Gastroesophageal sphincter (tissue), 4 donors: ENCODE measurements around the gene MAGEF1. TPM values are rescaled to one million over a fixed set of nuclear protein-coding genes. Genes with fewer than 3 reads are reported as not detected.

ENCODE experiments used
- ATAC-seq: fragments of 150-250 bp; one replicate; pipeline ENCODE4 v1.9.1; 2016; ENCODE audit warnings: mild to moderate bottlenecking, moderate library complexity
- H3K27ac ChIP-seq, 4 donors: fragments of 200-600 bp; sonication (generic) in 3 of 4; 1 replicate in 3 of 4; 2 replicates in 1 of 4; pipeline ENCODE4 v1.5.1; 2016 to 2019
- H3K27me3 ChIP-seq: fragments of 200-600 bp; sonication (generic); one replicate; pipeline ENCODE4 v1.5.1; 2019
- H3K36me3 ChIP-seq, 2 donors: fragments of 200-600 bp; sonication (generic); one replicate each; pipeline ENCODE4 v1.5.1; 2019; ENCODE audit warnings: control low read depth in 1 of 2
- H3K4me1 ChIP-seq, 3 donors: fragments of 200-600 bp; sonication (generic); 1 replicate in 2 of 3; 2 replicates in 1 of 3; pipeline ENCODE4 v1.5.1; 2016 to 2019; ENCODE audit warnings: control low read depth in 2 of 3
- H3K4me3 ChIP-seq, 2 donors: fragments of 200-600 bp; sonication (generic); one replicate each; pipeline ENCODE4 v1.5.1; 2019; ENCODE audit warnings: mild to moderate bottlenecking in 1 of 2, moderate library complexity in 1 of 2
- H3K9me3 ChIP-seq, 3 donors: fragments of 200-600 bp; sonication (generic); one replicate each; pipeline ENCODE4 v1.5.1; 2017 to 2019; ENCODE audit warnings: control low read depth in 2 of 3
- EP300 ChIP-seq: sonication (generic); formaldehyde crosslinking; IDR thresholded peaks from one replicate; pipeline ENCODE4 v1.6.1; 2017; ENCODE audit warnings: antibody characterized with exemption, mild to moderate bottlenecking
- POLR2A ChIP-seq, 2 donors: fragments of 450-650 bp; IDR thresholded peaks; one replicate each; pipeline ENCODE4 v1.6.1; 2017; ENCODE audit warnings: antibody characterized with exemption in 2 of 2, mild to moderate bottlenecking in 2 of 2, moderate library complexity in 1 of 2
- POLR2AphosphoS5 ChIP-seq: sonication (generic); formaldehyde crosslinking; IDR thresholded peaks from one replicate; pipeline ENCODE4 v1.6.1; 2017; ENCODE audit warnings: antibody characterized with exemption
- WGBS, 2 donors: methylation state at CpG; one replicate each; pipeline ENCODE4 v1.1.5; 2018; ENCODE audit warnings: low coverage in 1 of 2; 5-methylcytosine and 5-hydroxymethylcytosine counted together
- total RNA-seq, 4 donors: library from RNA; depleted of rRNA; stranded (reverse); fragments of >200 nt; gene quantifications; one replicate each; pipeline ENCODE4 v1.1.0, GENCODE V29; 2016
- TF ChIP-seq, protein P1 (sequence below), 4 experiments: fragments of 200-600 bp in 2 of 4; fragments of 450-650 bp in 2 of 4; sonication (generic) in 1 of 4; IDR thresholded peaks; one replicate each; pipeline ENCODE4 v1.5.1; 2017 to 2019; ENCODE audit warnings: antibody characterized with exemption in 4 of 4, mild to moderate bottlenecking in 2 of 4, moderate library complexity in 2 of 4

MAGEF1 gene
- total RNA-seq = 10 to 100 TPM; 36.9 to 47.8 (median 41.9) TPM

DNA sequence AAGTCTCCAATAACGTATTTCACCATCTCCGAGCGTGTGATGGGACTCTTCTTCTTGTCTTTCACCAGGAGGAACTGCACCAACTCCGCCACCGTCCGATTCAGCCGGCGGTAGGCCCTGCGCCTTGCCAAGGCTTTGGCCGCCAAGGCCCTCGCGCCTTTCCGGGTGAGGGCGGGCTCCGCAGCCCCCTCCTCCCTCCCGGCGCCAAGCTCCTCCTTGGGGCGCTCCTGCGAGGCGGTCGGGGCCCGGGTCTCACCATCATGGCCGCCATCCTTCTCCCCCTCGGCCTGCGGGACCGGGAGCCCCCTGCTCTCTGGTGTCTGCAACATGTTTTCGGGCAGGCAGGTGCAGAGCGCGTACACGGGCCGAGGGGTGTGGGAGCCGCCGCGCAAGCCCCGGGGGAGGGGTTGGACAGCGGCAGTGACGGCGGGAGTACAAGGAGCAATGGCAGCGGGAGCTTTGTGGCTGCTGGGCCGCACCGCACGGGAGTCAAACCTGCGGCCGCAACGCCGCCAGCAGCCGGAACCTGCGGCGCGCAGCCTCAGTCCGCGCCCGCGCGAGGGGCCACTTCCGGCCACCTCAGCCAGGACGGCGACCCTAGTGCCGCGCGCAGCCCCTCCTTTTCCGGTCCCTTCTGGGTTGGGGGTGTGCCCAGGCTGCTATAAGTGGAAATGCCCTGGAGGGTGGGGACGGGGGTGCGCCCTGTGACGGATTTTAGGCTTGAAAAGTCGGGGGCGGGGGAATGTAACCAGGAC lies at the start of gene MAGEF1:
TSS of gene MAGEF1 (minus strand) at position 572 of the 755 bp plus-strand sequence. CDS start at position 329, 243 bp downstream.
- Histone ChIP-seq H3K27ac (peak within 1 kb of the TSS; percentile 70 to 98 (median 92)), H3K4me3 (peak within 1 kb of the TSS; percentile 58 to 80), H3K9me3 (no peaks in the 10 kb centered on the region), H3K27me3 (no peaks in the 10 kb centered on the region), H3K4me1 (peaks cover 4 to 35% (median 16%) of the 10 kb centered on the region in 3 donors), H3K36me3 (no peaks in the 10 kb centered on the region)
- TF ChIP-seq EP300 (no peak), POLR2AphosphoS5 (peak; percentile 71), POLR2A (IDR thresholded peaks at IDR 0.05) (peak; percentile 65 to 76)
- TF ChIP-seq, protein P1, sequence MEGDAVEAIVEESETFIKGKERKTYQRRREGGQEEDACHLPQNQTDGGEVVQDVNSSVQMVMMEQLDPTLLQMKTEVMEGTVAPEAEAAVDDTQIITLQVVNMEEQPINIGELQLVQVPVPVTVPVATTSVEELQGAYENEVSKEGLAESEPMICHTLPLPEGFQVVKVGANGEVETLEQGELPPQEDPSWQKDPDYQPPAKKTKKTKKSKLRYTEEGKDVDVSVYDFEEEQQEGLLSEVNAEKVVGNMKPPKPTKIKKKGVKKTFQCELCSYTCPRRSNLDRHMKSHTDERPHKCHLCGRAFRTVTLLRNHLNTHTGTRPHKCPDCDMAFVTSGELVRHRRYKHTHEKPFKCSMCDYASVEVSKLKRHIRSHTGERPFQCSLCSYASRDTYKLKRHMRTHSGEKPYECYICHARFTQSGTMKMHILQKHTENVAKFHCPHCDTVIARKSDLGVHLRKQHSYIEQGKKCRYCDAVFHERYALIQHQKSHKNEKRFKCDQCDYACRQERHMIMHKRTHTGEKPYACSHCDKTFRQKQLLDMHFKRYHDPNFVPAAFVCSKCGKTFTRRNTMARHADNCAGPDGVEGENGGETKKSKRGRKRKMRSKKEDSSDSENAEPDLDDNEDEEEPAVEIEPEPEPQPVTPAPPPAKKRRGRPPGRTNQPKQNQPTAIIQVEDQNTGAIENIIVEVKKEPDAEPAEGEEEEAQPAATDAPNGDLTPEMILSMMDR (IDR thresholded peaks at IDR 0.05) = peak in 1 of 4 experiments; percentile 19
- peak; percentile 92 for ATAC-seq
- 0% methylated on average over 12 to 13 of the region's 67 CpGs for WGBS, 2 donors

DNA sequence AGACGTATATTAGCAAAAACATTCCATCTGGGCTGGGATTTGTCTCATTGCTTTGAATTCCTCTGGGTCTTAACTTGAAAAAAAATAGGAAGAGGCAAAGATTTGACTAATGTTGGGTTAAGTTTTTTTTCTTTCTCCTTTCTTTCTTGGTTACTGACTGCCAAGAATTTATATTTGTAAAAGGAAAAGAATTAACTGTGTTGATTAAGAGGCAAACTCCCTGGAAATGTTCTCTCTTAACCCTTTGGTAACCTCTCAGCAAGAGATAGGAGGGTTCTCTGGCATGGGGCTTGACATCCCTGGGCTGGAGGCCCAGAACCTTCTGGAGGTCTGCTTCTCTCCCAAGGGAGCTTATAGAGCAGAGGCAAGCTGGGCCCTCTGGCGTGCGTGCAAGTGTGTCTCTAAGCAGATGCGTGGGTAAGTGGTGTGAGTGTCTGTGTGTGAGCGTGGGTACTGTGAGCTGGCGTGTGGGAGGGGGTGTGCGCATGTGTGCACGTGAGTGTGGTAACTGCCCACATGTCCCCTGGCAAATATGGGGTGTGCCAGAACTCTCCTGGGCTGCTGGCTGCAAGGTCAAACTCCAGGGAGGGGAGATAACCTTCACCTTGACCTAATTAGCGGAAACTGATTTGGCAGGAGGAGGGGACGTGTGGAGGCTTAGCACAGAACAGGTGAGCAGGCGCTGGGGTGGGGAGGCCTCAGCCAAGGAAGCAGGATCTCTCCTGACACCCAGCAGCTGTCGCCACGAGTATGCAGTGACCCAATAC lies 49.4 kb upstream of the MAGEF1 start:
- H3K4me3 ChIP-seq = no peak overlapping the region
- no peak for TF ChIP-seq POLR2A (IDR thresholded peaks at IDR 0.05)
- TF ChIP-seq POLR2AphosphoS5 = no peak
- TF ChIP-seq EP300 = no peak
- TF ChIP-seq, protein P1 (IDR thresholded peaks at IDR 0.05) = no peak
- no peaks in the 10 kb centered on the region for H3K9me3 ChIP-seq
- H3K27me3 ChIP-seq = no peaks in the 10 kb centered on the region
- peaks cover 0 to 38% (median 0%) of the 10 kb centered on the region in 3 donors for H3K4me1 ChIP-seq
- H3K27ac ChIP-seq = no peak overlapping the region
- 51 to 60% methylated on average over 7 to 13 of the region's 13 CpGs for WGBS, 2 donors
- no peak for ATAC-seq
- H3K36me3 ChIP-seq = no peaks in the 10 kb centered on the region

GRCh38 chr3:184760337-184761074 lies 48.6 kb upstream of the MAGEF1 start:
- Histone ChIP-seq H3K4me3 (no peak overlapping the region), H3K27ac (no peak overlapping the region), H3K36me3 (no peaks in the 10 kb centered on the region), H3K27me3 (no peaks in the 10 kb centered on the region), H3K9me3 (no peaks in the 10 kb centered on the region), H3K4me1 (peaks cover 0 to 46% (median 0%) of the 10 kb centered on the region in 3 donors)
- TF ChIP-seq, protein P1 (IDR thresholded peaks at IDR 0.05) = no peak
- TF ChIP-seq POLR2A (IDR thresholded peaks at IDR 0.05) (no peak), EP300 (no peak), POLR2AphosphoS5 (no peak)
- no peak for ATAC-seq
- 60 to 88% methylated on average over 3 to 5 of the region's 8 CpGs for WGBS, 2 donors

- no peak for ATAC-seq
- Histone ChIP-seq H3K4me3 (no peak overlapping the region), H3K9me3 (no peaks in the 10 kb centered on the region), H3K4me1 (peaks cover 0 to 48% (median 0%) of the 10 kb centered on the region in 3 donors), H3K27me3 (no peaks in the 10 kb centered on the region), H3K36me3 (no peaks in the 10 kb centered on the region), H3K27ac (no peak overlapping the region)
- WGBS, 2 donors = 80% methylated on average over 6 of the region's 14 CpGs; no CpG with 5 or more reads in 1 of the 2 donors
- TF ChIP-seq POLR2A (IDR thresholded peaks at IDR 0.05) (no peak), EP300 (no peak)
Observed at GRCh38 chr3:184759666-184760200, 47.9 kb upstream of the MAGEF1 start.

DNA sequence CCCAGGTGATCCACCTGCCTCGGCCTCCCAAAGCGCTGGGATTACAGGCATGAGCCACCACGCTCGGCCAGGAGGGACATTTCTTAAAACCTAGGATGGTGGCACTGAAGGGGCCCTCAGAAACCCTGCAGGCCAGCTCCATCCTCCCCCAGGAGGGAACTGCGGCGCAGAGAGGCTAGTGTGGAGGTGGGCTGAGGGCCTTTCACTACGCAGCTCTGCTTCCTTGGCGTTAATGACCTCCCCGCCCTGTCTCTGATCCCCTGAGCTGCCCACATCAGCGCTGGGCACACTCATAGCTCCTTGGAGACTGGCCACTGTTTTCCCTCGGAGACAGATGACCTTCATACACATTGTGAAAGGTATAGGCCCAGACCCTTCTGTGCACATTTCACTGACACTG lies 46.2 kb upstream of the MAGEF1 start:
- 100% methylated on average over 4 of the region's 11 CpGs; no CpG with 5 or more reads in 1 of the 2 donors for WGBS, 2 donors

More for the DNA sequence above, 46.2 kb upstream of the MAGEF1 start:
- Histone ChIP-seq H3K27me3 (no peaks in the 10 kb centered on the region), H3K4me1 (peaks cover 0 to 48% (median 0%) of the 10 kb centered on the region in 3 donors), H3K9me3 (no peaks in the 10 kb centered on the region), H3K27ac (no peak overlapping the region), H3K36me3 (no peaks in the 10 kb centered on the region), H3K4me3 (no peak overlapping the region)
- ATAC-seq = no peak
- TF ChIP-seq POLR2A (IDR thresholded peaks at IDR 0.05) (no peak), EP300 (no peak), POLR2AphosphoS5 (no peak)
- TF ChIP-seq, protein P1 (IDR thresholded peaks at IDR 0.05) = no peak
